Sigmoid colon (tissue), 4 donors: ENCODE data around the gene KRTAP1-1.
"Not testable (repeated sequence)": the region's sequence is repeated elsewhere in the genome, so short reads cannot be mapped to it uniquely, and the experiment has no call there.

Experiments
- EP300 ChIP-seq, 4 donors: sonication (generic); formaldehyde crosslinking; IDR thresholded peaks; one replicate each; pipeline ENCODE4 v1.6.1; 2017; ENCODE audit warnings: antibody characterized with exemption in 4 of 4
- POLR2A ChIP-seq, 2 donors: fragments of 450-650 bp; IDR thresholded peaks; one replicate each; pipeline ENCODE4 v1.6.1; 2016; ENCODE audit warnings: antibody characterized with exemption in 2 of 2, mild to moderate bottlenecking in 2 of 2, moderate library complexity in 2 of 2
- POLR2AphosphoS5 ChIP-seq, 4 donors: sonication (generic); formaldehyde crosslinking; IDR thresholded peaks; one replicate each; pipeline ENCODE4 v1.6.1; 2017; ENCODE audit warnings: antibody characterized with exemption in 4 of 4
- TF ChIP-seq, protein P1 (sequence below), 4 experiments: fragments of 450-650 bp in 3 of 4; fragments of 200-600 bp in 1 of 4; IDR thresholded peaks; one replicate each; pipeline ENCODE4 v1.5.1; 2016 to 2019; ENCODE audit warnings: antibody characterized with exemption in 4 of 4, mild to moderate bottlenecking in 3 of 4, moderate library complexity in 2 of 4

DNA sequence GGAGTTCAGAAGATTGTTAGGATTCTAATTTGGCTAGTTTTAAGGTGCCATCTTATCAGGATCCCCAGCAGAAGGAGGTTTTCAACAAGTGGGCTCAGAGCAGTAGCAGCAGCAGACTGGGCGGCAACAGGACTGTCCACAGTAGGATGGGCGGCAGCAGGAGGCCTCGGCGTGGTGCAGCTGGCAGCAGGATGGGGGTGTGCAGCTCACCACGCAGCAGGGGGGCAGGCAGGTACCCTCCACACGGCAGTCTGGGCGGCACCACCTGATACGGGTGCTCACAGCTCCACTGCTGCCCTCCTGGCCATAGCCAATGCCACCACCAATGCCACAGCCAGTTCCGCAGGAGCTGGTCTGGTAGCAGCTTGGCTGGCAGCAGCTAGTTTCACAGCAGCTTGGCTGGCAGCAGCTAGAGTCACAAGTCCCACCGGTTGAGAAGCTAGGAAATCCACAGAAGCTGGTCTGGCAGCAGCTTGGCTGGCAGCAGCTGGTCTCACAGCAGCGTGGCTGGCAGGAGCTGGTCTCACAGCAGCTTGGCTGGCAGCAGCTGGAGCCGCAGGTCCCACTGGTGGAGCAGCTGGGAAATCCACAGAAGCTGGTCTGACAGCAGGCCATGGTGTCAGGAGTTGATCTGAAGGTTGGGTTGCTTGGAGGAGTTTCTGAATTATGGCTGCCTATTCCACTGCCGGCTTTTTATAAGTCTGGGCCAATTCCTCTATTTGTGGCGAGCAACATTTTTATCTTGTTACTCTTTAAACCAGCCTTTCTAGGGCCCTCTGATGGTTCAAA, at the start of gene KRTAP1-1:
- TF ChIP-seq, protein P1, sequence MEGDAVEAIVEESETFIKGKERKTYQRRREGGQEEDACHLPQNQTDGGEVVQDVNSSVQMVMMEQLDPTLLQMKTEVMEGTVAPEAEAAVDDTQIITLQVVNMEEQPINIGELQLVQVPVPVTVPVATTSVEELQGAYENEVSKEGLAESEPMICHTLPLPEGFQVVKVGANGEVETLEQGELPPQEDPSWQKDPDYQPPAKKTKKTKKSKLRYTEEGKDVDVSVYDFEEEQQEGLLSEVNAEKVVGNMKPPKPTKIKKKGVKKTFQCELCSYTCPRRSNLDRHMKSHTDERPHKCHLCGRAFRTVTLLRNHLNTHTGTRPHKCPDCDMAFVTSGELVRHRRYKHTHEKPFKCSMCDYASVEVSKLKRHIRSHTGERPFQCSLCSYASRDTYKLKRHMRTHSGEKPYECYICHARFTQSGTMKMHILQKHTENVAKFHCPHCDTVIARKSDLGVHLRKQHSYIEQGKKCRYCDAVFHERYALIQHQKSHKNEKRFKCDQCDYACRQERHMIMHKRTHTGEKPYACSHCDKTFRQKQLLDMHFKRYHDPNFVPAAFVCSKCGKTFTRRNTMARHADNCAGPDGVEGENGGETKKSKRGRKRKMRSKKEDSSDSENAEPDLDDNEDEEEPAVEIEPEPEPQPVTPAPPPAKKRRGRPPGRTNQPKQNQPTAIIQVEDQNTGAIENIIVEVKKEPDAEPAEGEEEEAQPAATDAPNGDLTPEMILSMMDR (IDR thresholded peaks at IDR 0.05): not testable (repeated sequence)
- not testable (repeated sequence) for TF ChIP-seq EP300, POLR2A, POLR2AphosphoS5 (IDR thresholded peaks at IDR 0.05)
